DMS53 treated with DMSO at 0.1 percent for 48 hours (cell line): ENCODE measurements around the gene RFC1.
"Not testable (repeated sequence)": the region's sequence is repeated elsewhere in the genome, so short reads cannot be mapped to it uniquely, and the experiment has no call there.

Source experiments
- DNase-seq: peaks from one replicate; lab custom pipeline; 2025; ENCODE audit not compliant: unreplicated experiment; lab: John Stamatoyannopoulos, UW

RFC1 gene

DNA sequence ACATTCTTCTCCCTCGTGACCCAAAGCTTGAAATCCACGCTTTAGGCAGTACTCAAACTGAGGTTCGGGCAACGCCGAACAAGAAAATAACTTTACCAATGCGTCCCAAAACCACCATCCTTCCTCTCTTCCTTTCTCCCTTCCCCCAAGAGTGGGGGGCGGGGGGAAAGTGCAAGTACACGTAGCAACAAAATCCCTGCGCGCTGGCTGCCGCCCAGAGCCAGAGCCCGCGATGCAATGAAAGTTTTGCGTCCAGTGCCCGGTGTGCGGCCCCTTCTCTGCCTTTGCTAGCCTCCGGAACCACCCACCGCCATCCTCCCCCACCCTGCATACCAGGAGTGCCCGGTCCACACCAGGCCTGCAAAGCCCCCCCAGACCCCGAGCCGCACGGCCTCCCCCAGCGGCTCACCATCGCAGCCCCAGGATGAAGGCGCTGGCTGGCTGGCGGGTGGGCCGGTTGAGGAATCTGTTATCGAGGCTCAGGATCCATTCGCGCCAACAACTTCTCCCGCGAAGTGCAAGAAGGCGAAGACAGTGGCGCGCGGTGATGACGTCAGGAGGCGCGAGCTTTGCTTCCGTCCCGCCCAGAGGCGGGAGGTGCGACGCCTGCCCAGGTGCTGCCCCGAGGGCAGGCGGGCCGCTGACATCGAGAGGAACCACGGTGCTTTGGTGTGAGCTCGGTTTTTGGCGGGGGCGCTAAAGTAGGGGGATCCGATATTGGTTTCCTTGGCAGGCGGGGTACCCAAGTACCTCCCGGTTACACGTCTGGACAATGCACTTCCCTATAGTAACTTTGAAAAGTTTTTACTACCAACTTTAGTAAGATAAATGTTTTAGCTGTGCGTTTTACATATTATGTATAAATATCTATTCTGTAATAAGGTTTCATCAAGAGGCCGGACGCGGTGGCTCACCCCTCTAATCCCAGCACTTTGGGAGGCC lies at the start of gene RFC1:
RFC1 (minus strand) TSS at position 533 of the 942 bp plus-strand sequence; CDS start at position 412, 121 bp downstream.
- peak; percentile 94 for DNase-seq

- DNase-seq: no peak
Observed at GRCh38 chr4:39415678-39416283, 49.6 kb upstream of the RFC1 start.

GRCh38 chr4:39411561-39411960 lies 45.4 kb upstream of the RFC1 start:
- DNase-seq: not testable (repeated sequence)

DNA sequence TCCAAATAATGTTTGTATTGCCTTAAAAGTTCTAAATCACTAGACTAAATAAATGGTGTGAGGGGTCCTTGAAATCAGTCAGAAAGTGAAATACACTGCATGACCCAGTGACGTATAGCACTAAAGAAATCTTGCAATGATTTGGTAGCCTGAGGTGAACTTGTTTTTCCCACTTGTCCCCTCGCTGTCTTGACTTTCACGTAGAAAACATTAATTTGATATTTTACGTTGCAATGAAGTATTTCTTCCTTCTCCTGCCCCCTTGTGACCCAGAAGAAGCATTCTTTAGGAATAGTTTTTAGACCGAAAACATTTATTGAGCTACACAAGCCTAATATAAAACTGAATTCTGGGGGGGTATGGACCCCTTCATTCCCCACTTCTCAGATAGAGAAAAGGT lies 44.3 kb upstream of the RFC1 start:
- DNase-seq: no peak

DNA sequence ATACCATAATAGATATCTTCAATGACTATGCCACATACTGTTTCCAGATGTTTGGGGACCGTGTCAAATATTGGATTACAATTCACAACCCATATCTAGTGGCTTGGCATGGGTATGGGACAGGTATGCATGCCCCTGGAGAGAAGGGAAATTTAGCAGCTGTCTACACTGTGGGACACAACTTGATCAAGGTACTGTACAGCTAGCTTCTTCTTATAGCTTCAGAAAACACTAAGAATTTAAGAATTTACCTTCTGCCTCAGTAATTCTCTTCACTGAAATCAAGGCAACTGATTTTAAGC lies 41.4 kb upstream of the RFC1 start:
- DNase-seq: no peak

- DNase-seq: peak; percentile 78
Observed at GRCh38 chr4:39406763-39407583, 40.8 kb upstream of the RFC1 start, which contains the start of gene KLB. KLB (plus strand) TSS chr4:39406930; CDS start chr4:39406950, 20 bp downstream.

DNA sequence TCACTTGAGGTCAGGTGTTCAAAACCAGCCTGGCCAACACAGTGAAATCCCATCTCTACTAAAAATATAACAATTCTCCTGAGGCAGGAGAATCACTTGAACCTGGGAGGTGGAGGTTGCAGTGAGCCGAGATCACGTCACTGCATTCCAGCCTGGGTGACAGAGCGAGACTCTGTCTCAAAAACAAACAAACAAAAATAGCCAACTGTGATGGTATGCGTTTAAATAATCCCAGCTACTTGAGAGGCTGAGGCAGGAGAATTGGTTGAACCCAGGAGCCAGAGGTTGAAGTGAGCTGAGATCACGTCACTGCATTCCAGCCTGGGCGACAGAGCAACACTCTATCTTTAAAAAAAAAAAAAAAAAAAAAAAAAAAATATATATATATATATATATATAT lies 35.5 kb upstream of the RFC1 start:
- not testable (repeated sequence) for DNase-seq

- no peak for DNase-seq
Observed at GRCh38 chr4:39394706-39395105, 28.5 kb upstream of the RFC1 start.

DNA sequence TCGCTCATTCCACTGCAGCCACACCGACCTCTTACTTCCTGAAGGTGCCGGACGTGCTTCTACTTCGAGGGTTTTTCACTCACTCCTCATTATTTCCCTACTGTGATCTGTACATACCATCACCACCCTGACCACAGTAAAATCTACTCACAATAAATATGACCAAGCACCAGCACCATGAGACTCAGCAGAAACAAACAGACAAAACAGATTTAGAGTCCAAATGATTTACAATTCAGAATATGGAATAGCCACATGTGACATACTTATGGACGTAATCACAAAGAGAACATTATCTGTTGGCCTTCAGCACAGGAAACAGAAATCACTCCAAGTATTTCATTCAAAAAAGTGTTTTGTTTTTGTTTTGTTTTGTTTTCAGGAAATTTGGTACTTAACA lies 24.4 kb upstream of the RFC1 start:
- no peak for DNase-seq

GRCh38 chr4:39384563-39384962 lies 18.4 kb upstream of the RFC1 start:
- no peak for DNase-seq

DNA sequence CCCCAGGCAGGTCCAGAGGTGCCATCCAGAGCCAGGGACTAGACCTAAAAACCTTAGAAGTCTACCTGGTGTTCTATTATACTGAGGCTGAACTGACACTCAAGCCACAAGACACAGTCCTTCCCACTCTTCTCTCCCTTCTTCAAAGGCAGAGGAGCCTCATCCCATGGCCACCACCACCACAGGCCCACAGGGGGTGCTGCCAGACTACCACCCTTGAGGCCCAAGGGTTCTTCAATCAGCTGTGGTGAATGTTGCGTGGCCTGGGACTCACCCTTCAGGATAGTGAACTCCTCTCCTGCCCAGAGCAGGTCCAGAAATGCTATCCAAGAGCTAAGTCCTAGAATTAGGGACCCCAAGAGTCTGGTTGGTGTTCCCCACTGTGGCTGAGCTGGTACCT lies 17.5 kb upstream of the RFC1 start:
- DNase-seq: no peak

DNA sequence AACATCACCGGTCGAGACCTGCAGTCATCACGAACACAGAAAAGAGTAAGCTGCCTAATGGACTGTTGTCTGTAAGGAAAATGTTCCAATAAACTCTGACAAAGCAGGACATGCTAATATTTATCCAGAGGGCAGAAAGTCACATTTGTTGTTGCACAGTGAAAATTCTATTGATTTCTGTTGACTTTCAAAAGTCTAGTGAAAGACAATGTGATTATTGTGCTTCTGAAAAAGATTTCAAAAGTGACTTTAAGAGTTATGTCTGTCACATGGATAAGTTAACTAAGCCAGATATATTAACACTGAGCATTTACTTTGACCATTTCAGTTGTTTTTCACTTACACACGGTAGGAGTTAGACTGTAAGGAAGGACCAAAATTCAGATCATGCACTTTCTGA lies 9.3 kb upstream of the RFC1 start:
- DNase-seq: no peak

GRCh38 chr4:39371209-39371608 lies 5.0 kb upstream of the RFC1 start:
- not testable (repeated sequence) for DNase-seq

DNA sequence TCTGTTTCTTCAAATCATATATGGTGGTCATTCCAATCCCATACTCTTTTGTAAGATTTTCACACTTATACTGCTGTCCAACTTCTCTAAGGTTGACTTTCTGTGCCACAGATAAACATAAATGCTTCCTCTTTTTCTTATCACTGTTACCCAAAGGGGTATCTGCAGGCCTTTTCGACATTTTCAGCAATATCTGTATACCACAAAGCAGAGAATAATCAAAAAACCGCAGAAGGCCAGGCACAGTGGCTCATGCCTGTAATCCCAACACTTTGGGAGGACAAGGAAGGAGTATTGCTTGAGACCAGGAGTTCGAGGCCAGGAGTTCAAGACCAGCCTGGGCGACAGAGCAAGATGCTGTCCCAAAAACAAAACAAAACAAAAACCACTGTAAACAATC lies 3.1 kb upstream of the RFC1 start:
- DNase-seq: no peak

DNA sequence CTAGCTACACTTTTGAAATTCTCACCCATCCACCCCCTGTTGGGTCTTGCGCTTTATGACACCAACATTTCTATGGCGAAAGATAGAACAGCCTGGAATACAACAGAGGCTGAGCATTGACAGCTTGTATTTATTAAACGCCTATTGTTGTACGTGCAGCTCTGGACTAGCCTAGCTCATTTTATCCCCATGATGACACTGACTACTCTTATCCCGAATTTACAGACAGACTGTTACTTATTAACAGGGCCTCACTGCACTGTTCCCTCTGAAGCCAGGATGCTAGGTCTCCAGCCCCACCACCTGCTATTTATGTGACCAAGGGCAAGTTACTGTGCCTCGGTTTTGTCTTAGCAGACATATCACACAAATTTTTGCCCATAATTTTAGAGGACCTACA lies 1.0 kb upstream of the RFC1 start:
- peak; percentile 88 for DNase-seq

DNA sequence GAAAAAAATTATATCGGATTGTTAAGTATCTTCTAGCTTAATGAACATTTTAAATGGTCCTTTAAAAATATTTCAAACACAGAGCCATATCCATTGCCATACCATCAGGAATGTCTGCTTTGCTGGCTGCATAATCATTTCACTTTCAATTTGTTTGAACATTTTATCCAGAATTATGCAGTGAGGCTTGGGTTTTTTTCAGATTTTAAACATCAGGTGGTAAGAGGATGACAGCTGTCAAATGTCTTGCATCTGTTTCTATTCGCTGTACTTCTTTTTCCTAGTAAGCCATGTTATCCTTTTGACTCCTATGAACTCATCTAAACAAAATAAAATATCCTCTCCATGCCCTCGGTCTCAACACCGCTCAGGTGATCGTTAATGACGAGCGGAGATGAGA lies 802 bp downstream of the RFC1 start:
- no peak for DNase-seq

DNA sequence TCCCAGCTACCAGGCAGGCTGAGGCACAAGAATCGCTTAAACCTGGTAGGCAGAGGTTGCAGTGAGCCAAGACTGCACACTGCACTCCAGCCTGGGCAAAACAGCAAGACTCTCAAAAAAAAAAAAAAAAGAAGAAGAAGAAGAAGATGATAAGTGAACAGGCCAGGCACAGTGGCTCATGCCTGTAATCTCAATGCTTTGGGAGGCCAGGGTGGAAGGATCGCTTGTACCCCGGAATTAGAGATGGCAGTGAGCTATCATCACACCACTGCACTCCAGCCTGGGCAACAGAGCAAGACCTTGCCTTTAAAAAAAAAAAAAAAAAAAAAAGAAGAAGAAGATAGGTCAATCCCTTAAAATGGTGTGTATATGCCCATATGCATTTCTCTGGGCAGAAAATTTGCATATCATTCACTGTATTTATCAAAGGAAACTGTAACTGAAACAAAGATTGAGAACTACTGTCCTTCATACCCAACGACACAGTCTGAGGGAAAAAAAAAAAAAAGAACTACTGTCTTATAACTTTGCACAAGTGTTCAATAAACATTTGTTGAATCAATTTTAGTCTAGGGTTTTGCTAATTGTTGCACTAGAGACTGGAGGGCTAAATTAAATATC lies 2.3 kb downstream of the RFC1 start:
- no peak for DNase-seq

- no peak for DNase-seq
Observed at GRCh38 chr4:39362827-39363226, 3.3 kb downstream of the RFC1 start.

GRCh38 chr4:39360611-39361010 lies 5.6 kb downstream of the RFC1 start:
- not testable (repeated sequence) for DNase-seq

- no peak for DNase-seq
Observed at GRCh38 chr4:39357002-39357401, 9.2 kb downstream of the RFC1 start.

GRCh38 chr4:39354254-39354552 lies 12.0 kb downstream of the RFC1 start:
- DNase-seq: no peak
